ENCODE measurements around the gene CYP19A1.

Gene CYP19A1

DNA sequence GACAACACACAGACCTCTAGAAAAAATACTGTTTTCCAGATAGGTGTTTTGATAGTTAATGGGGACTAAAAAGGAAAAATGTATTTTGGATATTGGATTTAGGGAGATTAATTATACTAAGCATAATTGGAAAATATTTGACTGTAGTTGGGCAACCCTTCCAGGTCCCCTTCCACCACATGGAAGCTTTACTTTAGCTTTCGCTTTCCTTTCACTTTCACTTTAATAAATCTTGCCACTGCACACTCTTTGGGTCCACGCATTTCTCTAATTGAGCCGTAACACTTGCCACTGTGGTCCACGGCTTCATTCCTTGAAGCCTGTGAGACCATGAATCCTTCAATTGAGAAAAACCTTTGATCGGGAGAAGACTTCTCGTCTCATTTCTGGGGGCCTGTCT is 18.6 kb upstream of the CYP19A1 start:
- no peak for DNase-seq

DNA sequence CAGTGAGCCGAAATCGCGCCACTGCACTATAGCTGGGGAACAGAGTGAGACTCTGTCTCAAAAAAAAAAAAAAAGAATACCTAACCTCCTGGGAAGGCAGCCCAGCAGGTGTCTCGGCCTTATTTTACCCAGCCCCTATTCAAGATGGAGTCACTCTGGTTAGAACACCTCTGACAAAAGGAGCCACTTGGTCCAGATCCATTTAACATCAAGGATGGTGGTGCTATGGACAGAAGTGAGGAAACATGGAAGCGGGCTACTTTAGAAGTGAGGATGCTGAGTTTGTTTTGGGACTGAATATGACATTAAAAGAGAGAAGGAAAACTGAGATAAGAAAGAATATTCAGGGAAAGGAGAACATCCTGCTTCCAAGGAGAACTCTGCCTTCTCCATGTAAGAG is 17.8 kb upstream of the CYP19A1 start:
- no peak for DNase-seq

DNA sequence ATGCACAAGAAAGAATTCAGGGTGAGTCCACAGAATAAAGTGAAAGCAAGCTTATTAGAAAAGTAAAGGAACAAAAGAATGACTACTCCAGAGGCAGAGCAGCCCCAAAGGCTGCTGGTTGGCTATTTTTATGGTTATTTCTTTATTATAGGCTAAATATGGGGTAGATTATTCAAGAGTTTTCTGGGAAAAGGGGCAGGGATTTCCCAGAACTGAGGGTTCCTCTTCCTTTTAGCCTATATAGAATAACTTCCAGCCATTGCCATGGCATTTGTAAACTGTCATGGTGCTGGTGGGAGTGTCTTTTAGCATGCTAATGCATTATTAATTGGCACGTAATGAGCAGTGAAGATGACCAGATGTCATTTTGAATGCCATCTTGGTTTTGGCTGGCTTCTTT is 16.7 kb upstream of the CYP19A1 start:
- DNase-seq = no peak

DNA sequence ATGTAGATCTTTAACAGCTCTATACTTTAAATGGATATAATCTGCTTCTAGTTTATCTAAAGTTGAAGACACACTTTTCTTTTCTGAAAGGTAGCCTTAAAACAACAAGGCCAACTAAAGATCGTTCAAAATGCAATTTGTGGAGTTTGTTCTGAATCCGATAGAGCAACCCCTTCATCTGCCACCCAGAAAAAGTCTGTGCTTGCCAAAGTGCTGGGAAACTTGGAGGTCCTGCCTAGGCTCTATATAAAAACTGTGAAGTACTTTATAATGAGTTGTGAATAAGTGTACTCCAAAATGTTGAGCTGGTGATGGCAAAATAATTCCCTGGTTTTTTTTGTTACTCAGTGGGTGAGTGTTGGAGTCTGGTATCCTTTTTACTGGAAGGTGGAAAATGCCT is 15.6 kb upstream of the CYP19A1 start:
- DNase-seq = no peak

DNA sequence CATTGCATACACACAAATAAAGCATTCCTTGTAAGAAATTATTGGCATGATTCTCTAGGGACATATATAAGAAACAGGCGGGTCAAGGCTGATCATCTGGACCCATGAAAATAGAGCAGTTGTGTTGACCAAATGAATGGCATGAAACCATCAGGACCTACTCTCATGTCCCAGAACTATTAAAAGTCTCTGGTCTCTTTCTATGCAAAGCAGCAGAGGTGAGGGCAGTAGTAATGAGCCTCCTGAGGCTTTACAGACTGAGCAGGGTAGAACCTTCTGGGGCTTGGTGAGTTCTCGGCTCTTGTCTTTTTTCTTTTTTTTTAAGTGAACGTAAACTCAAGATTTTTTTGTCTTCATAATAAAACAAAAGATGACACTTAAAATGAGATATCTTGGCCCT is 12.3 kb upstream of the CYP19A1 start:
- no peak for DNase-seq

DNA sequence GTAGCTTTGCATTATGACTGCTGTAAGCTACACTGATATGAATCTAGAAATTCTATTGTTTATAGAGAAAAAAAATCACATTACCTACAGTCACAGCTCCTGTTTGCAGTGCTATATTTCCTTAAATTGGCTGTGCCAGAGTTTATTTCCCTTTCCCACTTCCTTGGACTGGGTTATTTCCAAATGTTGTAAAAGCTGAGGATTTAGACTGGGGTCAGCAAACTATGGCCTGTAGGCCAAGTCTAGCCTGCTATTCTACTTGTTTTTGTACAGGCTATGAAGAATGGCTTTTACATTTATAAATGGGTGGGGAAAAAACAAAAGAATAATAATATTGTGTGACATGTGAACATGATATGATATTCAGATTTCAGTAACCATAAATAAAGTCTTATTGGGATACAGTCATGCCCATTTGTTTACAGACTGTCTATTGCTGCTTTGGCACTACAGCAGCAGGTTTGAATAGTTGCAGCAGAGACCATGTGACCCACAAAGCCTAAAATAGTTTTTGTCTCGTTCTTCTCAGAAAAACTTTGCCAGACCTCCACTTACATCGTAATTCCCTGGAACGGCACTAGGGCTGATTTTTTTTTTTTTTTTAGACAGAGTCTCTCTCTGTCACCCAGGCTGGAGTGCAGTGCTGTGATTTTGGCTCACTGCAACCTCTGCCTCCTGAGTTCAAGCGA is 10.9 kb upstream of the CYP19A1 start:
- no peak for DNase-seq

DNA sequence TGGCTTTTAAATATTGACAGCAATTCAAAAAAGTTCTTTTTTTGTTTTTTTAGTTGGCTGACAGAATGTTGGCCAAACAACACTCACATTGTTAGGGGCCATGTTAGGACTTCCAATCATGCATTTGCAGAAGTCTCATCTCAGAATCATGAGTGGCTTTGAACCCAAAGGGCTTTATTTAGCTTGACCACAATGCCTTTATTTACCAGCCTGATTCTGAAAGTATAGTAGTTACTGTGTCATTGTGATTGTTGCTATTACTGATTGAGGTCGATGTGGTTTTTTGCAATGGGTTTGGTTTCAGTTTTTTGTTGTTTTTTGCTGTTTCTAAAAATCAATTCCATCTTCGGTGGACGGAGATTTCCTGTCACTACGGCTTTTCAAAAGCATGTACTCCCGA is 10.3 kb upstream of the CYP19A1 start:
- DNase-seq = no peak

DNA sequence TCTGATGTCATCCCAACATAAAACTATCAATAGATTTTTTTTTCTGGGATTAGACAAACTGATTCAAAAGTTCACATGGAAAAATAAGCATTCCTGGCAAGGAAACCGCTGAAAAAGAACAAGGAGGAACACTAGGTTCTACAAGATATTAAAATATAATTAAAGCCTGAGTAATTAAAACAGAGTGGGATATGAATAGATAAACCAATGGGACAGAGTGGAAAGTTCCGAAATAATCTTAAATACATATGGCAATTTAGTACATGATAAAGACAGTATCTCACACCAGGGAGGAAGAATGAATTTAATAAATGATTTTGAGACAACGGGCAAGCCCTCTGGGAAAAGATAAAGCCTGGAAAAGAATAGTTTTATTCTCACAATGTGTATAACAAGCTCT is 7.7 kb upstream of the CYP19A1 start:
- DNase-seq = no peak

DNA sequence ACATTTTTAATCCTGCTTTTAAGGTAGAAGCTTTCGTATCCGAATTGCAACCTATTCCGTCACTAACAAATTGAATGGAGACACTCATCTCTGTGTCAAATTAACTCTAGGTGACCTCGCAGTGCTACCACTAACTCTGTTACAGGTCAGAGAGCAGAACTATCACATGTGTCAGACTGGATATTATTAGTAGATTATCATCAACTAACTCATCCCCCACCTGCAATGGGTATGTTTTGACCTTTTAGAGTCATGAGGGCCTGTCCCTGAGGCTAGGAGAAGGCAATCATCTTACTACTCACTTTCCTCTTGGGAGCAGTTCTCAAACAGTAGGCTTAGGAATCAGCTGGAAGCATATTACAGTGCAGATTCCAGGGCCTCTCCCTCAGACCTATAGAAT is 5.1 kb upstream of the CYP19A1 start:
- no peak for DNase-seq

DNA sequence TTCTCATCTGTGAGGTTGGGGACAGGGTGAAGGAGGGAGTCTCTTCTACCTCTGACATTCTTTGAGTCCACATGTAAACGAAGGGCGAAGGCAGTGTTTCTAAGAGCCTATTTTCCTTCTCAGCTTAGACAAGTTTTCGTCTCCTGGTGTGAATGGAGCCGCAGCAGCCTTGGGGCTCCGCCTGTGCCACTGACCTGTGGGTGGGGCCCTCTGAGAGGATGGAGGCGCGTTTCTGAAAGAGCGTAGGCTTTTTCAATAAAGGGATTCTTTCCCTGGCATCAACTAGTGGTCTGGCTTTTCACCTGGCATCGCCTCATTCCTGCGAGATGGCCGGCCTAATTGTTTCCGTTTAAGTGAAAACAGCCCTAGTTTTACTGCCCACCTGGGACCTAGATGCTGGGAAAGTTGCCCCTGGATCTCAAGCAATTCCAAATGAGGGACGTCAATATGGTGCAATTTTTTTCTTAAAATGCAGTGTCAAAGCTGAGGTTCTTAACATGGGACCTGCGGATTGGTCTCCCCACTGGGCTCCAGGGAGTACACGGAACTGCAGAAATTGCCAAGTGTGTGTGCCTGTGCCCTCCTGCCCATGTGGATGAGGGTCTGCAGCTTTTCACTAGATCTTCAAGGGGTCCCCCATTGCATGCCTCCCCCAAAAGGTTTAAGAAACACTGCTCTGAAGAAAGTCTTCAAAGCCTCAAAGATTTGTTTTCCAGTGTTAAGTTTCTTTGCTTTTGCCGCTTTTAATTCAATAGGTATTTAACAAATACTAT is 4.0 kb upstream of the CYP19A1 start:
- DNase-seq = no peak

DNA sequence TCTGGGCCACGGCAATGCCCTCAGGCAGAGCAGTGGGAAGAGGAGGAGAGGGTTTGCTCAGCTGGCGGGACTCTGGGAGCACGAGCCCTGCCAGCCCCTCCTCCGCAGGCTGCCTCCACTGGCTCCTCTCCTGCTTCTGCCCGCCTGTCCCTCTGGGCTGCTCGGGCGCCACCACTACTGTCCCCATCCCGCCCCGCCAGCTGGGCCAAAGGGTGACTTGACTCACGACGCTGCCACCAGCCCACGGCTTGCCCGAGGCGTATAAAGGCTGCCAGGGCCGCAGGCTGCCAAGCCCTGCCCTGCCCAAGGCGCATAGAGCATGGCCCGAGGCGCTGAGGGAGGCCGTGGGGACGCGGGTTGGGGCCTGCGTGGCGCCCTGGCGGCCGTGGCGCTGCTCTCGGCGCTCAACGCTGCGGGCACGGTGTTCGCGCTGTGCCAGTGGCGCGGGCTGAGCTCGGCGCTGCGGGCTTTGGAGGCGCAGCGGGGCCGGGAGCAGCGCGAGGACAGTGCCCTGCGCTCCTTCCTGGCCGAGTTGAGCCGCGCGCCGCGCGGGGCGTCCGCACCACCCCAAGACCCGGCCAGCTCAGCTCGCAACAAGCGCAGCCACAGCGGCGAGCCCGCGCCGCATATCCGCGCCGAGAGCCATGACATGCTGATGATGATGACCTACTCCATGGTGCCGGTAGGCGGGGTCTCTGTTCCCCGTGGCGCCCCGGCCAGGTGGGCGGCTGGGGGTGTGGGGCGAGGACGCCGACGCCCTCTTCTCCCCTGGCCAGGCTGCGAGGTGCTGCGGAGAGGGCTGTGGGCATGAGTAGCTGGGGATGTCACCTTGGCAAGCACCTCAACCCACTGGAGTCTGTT is 3.2 kb upstream of the CYP19A1 start, which contains the start of gene GLDN:
Gene GLDN (plus strand): TSS at position 290 of the 861 bp plus-strand sequence. CDS start 30 bp downstream, at position 320.
- DNase-seq = no peak

DNA sequence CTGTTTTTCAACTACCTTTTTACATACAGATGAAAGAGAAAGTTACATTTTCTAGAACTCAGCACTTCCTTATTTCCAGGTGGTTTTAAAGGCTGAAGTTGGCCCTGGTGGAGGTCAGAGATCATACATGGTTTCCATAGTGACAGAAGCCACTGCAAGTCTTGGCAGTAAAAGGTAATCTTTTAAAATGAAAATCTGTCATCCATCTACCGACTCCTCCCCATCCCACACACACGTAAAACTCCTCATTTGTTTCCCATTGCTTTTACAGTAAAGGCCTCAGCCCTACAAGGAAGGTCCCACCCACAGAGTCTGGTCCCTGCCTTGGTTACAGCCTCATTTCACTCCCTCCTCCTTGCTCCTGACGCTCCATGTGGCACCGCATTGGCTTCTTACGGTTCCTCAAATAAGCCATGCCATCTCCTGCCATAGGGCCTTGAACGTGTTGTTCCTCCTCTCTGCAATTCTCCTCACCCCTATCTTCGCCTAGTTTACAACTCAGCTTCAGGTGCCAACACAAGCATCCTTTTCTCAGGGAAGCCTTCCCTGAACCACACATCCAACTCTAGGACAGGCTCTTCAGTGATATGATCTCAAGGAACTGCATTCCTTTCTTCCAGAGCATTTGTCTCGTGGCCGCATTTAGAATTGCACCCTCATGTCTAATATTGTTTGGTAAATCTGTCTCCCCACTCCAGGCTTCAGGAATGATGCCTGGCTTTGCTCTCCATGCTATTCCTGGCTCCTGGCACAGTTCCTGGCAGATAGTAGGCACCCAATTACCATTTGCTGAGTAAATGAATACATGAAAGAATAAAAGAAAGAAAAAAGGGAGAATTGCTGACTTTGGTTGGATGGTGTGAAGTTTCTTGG is 2.6 kb downstream of the CYP19A1 start:
- DNase-seq = no peak

DNA sequence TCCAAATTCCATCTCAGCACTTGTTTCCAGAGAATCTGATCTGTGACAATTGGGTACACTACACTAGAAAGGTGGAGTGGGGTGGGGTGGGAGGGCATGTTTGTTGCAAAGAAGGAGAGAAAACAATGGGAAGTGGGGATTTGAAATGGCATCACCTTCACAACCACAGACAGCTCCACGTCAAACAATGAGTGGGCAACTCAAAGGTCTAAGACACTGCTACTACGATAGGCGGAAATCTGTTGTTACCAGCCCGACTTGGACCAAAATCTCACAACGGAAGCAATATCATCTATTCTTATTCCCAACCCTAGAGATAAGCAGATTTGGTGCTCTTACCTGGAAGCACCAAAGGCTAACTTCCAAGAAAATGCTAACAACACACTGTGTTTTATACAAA is 3.3 kb downstream of the CYP19A1 start:
- no peak for DNase-seq

DNA sequence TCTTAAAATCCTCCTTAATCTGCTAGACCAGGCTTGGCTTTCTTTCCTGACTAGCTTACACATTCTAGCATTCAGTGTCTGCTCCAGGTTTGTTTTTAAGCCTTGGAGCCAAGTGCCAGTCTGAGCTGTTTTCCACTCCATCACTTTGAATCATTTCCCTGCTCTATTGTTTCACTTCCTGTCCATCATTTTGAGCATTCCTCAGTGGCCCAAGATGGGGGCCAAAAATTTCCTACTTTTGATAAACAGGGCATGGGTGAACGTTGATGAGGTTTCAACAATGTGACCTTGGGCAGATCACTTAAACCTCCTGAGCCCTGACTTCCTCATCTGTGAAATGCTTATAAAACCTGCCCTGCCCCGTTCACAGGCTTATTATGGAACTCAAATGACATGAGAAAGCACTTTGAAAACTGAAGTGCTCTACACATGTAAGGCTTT is 4.4 kb downstream of the CYP19A1 start:
- no peak for DNase-seq

DNA sequence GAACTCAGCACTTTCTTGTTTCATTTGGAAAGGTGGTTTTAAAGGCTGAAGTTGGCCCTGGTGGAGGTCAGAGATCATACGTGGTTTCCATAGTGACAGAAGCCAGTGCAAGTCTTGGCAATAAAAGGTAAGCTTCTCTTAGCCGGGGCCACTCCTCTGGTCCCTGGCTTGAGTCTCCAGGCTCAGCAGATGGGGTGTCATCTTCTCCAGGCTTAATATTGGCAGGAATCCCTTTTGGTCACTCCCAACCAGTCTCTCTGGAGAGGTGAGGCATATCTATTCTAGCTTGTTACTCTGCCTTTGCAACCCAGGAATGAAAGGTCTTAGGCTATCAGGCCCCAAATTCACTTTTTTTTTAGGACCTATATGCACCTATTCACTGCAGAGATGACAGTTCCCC is 4.8 kb downstream of the CYP19A1 start:
- no peak for DNase-seq

DNA sequence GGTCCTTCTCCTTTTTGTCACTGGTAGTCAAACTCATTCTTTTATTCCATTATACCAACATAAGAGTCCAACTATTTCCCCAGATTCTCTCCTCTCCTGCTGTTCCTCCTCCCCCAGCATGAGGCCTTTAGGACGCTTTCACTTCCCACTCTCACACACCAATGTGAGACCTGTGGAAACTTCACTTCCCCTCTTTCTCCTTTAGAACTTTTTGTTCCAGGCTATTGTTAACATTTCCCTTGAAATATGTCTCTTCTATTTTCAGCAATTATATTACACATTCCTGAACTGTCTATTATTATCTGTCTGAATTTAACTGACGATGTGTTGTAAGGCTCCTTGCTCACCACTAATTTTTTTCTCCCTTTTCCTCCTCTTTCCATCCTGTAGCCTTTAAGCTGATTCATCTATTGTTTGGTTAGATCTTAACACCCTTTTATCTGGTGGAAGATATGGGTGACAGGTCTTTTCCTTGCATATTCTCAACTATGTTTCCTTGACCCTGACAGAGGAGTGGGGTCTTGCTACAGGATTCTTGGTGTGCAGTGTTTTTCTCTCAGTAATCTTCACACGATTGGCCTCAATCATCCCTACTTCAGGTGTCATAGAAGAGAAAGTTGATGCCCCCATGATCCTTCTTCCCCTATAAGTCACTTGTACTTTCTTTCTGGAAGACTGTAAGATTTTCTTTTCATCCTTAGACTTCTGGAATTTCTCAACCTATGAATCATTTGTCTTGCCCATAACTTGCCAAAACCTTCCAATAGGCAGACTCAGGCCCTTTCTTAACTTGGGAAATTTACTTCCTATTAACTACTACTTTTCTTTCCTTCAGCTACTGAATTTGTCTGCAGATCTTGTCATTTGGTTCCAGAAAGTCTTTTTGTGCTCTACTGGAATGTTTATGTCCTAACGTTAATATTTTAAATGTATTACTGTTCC is 5.9 kb downstream of the CYP19A1 start:
- no peak for DNase-seq

DNA sequence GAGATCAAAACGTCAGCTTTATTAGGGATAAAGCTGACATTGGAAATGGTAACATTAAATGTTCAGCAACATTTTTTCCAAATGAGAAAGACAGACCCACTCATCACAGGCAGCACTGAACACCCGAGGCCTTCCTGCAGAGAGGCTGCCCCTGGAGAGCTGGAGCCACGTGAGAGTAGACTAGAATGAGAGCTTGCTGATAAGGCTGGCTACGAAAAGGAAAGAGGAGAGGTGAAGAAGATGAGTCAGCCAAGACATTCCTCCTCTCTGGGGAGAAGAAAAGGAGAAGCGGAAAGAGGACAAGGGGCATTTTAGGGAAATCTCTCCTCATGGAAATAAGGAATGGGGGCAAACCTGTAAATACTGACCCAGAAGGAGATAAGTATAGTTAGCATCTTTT is 7.3 kb downstream of the CYP19A1 start:
- no peak for DNase-seq

DNA sequence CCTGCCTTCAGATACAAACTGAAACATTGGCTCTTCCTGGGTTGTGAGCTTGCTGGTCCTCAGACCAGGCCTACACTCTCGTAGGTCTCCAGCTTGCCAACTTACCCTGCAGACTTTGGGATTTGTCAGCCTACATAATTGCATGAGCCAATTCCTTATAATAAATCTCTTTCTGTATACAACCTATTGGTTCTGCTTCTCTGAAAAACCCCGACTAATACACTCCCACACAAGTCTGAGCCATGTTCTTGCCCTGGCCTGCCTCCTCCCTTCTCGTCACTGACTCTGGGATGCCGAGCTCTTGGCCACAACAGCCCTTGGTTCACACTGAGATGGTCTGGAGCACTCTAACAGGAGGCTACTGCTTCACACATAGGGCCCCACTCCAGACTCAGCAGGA is 9.5 kb downstream of the CYP19A1 start:
- DNase-seq = no peak

DNA sequence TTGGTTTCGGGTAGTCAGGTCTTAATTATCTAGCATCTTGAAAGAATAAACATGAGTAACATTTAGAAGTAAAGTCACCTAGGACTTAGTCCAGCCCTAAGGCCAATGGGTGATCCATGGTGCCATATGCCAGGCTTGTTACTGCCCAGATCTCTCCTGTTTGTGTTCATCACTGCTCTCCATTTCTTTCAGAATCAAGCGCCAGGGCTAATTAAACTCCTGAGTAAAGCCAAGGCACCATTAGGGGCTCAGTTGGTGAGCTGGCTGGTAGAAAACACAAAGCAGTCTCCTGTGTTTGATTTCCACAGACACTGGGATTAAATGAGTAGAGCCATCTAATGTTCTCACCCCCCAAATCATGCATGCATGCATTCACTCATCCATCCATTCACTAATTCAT is 11.3 kb downstream of the CYP19A1 start:
- no peak for DNase-seq

DNA sequence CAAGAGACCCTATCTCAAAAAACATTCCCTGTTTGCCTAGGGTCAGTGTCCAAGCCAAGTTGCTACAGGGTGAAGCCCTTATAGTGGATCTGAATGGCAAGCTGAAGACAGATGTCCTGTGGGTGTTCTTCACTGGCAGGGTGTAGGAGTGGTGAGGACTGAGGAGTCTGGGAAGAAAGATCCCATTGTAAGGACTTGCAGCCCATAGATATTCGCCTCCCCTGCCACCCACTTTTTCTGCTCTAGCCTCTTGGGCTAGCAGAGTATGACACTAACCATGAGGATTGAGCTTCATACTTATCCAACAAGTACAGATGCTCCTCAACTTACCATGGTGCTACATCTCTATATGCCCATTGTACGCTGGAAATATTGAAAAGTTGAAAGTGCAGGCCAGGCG is 13.2 kb downstream of the CYP19A1 start:
- DNase-seq = no peak

DNA sequence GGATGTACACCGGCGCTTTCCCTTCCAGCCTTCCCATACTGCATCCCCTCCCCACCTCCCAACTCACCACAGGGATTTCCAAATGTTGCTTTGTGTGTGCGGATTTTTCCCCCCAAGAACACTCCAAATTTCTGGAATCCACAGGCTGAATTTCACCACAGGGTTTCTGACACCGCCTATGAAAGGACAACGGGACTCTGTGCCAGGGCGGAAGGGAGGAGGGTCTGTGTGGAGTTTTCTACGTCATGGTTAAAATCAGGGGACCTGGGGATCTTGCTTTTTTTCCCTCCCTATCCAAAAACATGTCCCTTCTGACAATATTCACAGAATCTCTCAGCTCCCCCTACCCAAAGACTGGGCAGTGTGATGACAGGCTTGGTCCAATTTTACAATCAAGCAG is 14.6 kb downstream of the CYP19A1 start:
- no peak for DNase-seq
